ENCODE measurements around the gene AP3B2.

AP3B2 gene

GRCh38 chr15:82698711-82699345 lies 10.8 kb downstream of the AP3B2 start:
- DNase-seq (ENCODE audit: low spot score): no peak

GRCh38 chr15:82697735-82698407 lies 11.8 kb downstream of the AP3B2 start:
- no peak for DNase-seq (ENCODE audit: low spot score)

- DNase-seq (ENCODE audit: low spot score): no peak
These were observed 17.5 kb downstream of the AP3B2 start for GRCh38 chr15:82692171-82692570.

GRCh38 chr15:82689147-82689546 lies 20.5 kb downstream of the AP3B2 start:
- no peak for DNase-seq (ENCODE audit: low spot score)

GRCh38 chr15:82688691-82689090 lies 21.0 kb downstream of the AP3B2 start:
- DNase-seq (ENCODE audit: low spot score): no peak

- DNase-seq (ENCODE audit: low spot score): no peak
These were observed 28.3 kb downstream of the AP3B2 start for GRCh38 chr15:82681371-82681770.

- no peak for DNase-seq (ENCODE audit: low spot score)
These were observed 29.2 kb downstream of the AP3B2 start for GRCh38 chr15:82680200-82681102.

GRCh38 chr15:82679626-82680199 lies 30.0 kb downstream of the AP3B2 start:
- no peak for DNase-seq (ENCODE audit: low spot score)

- no peak for DNase-seq (ENCODE audit: low spot score)
These were observed 31.9 kb downstream of the AP3B2 start for GRCh38 chr15:82677720-82678323.

- no peak for DNase-seq (ENCODE audit: low spot score)
These were observed 34.8 kb downstream of the AP3B2 start for GRCh38 chr15:82674873-82675272.

- no peak for DNase-seq (ENCODE audit: low spot score)
These were observed 39.0 kb downstream of the AP3B2 start for GRCh38 chr15:82670699-82671098.

- no peak for DNase-seq (ENCODE audit: low spot score)
These were observed 43.1 kb downstream of the AP3B2 start for GRCh38 chr15:82666606-82667005.

- no peak for DNase-seq (ENCODE audit: low spot score)
These were observed 45.7 kb downstream of the AP3B2 start for GRCh38 chr15:82664021-82664420.

GRCh38 chr15:82663186-82663600 lies 46.5 kb downstream of the AP3B2 start:
- DNase-seq (ENCODE audit: low spot score): no peak

- DNase-seq (ENCODE audit: low spot score): no peak
These were observed 47.0 kb downstream of the AP3B2 start for GRCh38 chr15:82662641-82663040.

- no peak for DNase-seq (ENCODE audit: low spot score)
These were observed 49.3 kb downstream of the AP3B2 start for GRCh38 chr15:82660378-82660777.

- no peak for DNase-seq (ENCODE audit: low spot score)
These were observed 52.9 kb downstream of the AP3B2 start for GRCh38 chr15:82656641-82657266.

GRCh38 chr15:82655606-82656005 lies 54.1 kb downstream of the AP3B2 start:
- no peak for DNase-seq (ENCODE audit: low spot score)

GRCh38 chr15:82653483-82654168 lies 56.0 kb downstream of the AP3B2 start:
- no peak for DNase-seq (ENCODE audit: low spot score)

GRCh38 chr15:82651708-82652107 lies 58.0 kb downstream of the AP3B2 start:
- no peak for DNase-seq (ENCODE audit: low spot score)

All from pons (tissue), 1 donor.